Measurements from ENCODE around the gene GRK7. TPM values are rescaled to one million over a fixed set of nuclear protein-coding genes. Genes with fewer than 3 reads are reported as not detected.

Gene GRK7
- not detected in 2 replicates for total RNA-seq

GRCh38 chr3:141763088-141763750 is at the start of gene GRK7:
TSS of gene GRK7 (plus strand) at chr3:141763408. CDS start at chr3:141778285, 14,877 bp downstream.

GRCh38 chr3:141738022-141738890 is 25.0 kb upstream of the GRK7 start, which contains the start of gene RNF7:
TSS of gene RNF7 (plus strand) at chr3:141738298. CDS start at chr3:141738342, 44 bp downstream.

Other genes starting within 250 kb of the GRK7 start
- 128 and 133 TPM in 2 replicates for gene RNF7, start 25.1 kb upstream of the GRK7 start, total RNA-seq
- 102 TPM in 2 replicates for gene ATP1B3, start 113.2 kb downstream of the GRK7 start, total RNA-seq